Stimulated activated CD8-positive, alpha-beta memory T cell treated with anti-CD3 and anti-CD28 coated beads, Interleukin-12 subunit alpha, Interleukin-12 subunit beta, amount 100 ng/mL, for 1 hour (primary cell): ENCODE measurements around the gene GRIK3.

Experiments
- DNase-seq: peaks from one replicate; pipeline ENCODE4 v3.0.0-alpha.2; 2020; ENCODE audit warnings: low read depth

GRIK3 gene

DNA sequence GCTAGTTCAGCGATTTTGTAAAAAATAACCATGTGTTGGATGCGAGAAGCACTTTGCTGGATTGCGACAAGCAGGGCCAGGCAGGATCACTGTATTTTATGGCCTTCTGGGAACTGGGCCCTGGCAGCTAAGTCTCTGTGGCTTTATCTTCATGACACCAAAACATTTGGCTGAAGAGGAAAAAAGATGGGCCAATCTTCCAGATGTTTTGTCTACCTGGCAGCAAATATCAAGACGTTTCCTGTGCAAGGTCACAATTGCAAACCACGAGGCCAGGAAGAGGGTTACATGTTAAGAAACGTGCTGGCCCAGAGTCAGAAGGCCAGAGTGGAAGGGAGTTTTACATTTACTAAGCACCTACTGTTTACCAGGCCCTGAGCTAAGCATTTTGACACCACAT lies 22.1 kb downstream of the GRIK3 start:
- DNase-seq = no peak

- DNase-seq = no peak
These were observed 24.3 kb downstream of the GRIK3 start for GRCh38 chr1:37010011-37010410.

DNA sequence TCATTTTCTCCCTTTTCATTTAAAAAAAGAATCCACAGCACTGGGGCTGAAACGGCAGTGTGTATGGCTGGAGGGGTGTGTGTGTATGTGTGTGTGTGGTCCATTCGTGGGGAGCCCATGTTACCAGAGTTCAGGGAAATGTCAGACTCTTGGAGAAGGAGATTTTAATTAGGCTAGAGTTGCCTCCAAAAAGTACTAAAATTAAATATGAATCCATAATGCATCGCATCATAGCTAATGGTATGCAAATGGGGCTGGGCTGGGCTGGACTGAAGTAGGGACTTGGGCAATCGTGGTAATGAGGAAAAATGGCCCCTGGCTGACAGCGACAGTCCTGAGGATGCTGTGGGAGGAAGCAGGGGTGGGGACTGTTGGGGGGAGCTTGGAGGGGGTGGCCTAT lies 24.8 kb downstream of the GRIK3 start:
- DNase-seq = no peak

- no peak for DNase-seq
These were observed 28.0 kb downstream of the GRIK3 start for GRCh38 chr1:37006132-37006868.

DNA sequence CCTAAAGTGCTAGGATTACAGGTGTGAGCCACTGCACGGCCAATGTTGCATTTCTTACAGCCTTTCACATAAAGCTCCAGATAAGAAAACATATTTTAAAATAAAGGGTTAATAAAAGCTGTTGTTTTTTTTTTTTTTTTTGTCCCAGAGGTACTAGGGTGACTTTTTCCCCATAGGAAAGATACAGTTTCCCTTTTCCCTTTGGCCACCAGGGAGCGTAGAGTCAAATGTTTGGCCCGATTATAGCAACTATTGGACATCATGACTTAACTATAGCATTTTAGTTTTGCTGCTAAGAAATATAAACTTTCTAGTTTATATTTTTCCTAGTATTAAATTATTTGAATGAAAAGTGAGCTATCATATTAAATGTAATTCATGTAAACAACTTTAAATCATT lies 31.4 kb downstream of the GRIK3 start:
- no peak for DNase-seq

DNA sequence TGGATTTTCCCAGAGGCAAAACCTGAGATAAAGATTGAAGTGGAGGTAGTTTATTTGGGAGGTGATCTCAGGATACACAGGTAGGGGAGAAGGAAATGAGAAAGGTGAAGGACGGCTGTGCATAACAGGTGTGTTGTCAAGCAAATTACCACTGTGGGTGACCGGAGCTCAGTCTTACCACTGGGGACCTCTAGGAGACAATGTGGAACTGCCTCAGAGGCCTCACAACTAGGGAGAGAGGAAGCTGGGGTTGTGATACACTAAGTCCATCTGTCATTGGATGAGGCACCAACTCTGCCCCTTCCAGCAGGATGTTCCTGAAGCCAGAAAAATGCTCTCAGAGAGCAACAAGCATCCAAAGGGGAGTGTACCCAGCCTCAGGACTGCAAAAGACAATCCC lies 32.6 kb downstream of the GRIK3 start:
- no peak for DNase-seq

GRCh38 chr1:36996106-36996505 lies 38.2 kb downstream of the GRIK3 start:
- no peak for DNase-seq

DNA sequence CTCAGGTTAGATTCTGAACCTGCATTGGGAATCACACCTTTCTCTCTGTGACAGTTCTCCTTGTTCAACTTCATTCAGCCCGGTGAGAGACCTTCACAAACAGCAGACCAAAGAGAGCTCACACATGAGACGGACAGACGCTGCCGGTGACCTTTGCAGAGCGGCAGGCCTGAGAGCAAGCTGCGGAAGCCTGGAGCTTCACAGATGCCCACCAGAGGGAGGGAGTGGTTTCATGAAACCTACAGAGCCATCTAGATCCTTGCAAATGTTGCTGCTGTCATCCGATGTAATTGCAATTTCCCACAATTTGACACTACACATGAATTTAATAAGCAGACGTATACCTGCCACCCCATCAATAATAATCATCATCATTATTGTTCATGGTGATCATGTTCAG lies 39.4 kb downstream of the GRIK3 start:
- DNase-seq = no peak

GRCh38 chr1:36994294-36994693 lies 40.0 kb downstream of the GRIK3 start:
- no peak for DNase-seq

DNA sequence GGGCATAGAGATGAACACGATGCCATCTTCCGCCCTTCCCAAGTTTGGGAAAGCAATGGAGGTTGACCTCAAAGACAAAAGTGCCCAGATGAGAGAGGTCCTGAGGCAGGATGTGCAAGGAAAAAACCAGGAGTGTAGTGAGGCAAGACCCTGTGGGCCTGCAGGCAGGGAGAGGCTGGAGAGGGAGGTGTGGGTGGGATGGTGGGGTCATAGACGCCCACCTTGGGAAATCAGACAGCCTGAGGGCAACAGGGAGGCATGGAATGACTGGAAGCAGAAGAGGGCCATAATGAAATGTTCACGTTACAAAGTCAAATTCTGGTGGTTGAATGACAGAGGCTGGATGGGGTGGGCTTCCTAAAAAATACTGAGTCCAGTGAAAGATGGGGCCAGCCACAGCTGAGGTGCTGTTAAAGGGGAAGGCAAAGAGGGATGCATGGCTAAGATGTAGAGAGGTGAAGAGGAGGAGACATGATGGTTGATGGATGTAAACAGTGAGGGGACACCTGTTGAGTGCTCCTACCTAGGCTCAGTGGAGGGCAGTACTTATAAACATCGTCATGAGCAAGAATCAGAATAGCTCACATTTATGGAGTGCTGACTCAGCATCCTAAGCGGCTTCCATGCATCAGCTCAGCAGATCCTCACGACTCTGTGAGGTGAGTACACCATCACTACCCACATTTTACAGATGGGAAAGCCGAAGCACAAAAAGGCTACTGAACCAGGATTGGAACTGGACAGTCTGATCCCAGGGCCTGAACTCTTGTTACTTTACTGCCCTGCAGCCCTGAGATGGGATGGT lies 42.0 kb downstream of the GRIK3 start:
- DNase-seq = no peak

DNA sequence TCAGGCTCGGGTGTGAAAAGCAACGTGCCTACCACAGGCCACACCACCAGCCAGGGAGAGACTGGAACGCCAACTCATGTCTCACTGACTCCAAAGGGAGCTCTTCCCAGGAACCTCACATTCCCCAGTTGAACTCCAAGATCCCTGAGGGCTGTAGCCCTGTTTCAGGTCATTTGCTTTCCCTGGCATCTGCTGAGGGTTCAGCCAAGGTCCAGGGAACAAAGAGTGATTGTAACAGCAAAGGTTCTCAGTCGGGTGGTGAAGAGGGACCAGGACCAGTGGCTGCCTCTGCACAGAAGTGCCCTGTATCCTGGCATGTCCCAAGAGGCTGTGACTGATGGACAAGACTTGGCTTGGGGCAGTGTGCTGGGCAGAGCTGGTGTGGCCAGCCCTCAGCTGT lies 42.8 kb downstream of the GRIK3 start:
- no peak for DNase-seq

DNA sequence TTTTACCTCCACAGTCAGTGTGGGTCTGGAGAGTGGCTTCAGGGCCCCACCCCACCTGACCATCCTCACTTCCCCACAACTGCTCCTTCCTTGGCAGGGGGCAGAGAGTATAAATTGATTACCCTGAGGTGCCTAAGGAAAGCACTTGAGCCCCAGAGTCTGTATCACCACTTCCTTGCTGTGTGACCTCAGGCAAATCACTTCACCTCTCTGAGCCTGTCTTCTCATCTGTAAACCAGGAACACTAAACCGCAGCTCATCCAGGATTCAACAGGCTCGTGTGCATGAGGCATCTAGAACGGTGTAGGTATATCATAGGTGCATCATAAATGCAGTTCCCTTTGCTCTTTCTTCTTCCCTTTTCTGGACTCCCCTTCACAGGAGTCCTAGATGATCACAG lies 43.4 kb downstream of the GRIK3 start:
- DNase-seq = no peak

DNA sequence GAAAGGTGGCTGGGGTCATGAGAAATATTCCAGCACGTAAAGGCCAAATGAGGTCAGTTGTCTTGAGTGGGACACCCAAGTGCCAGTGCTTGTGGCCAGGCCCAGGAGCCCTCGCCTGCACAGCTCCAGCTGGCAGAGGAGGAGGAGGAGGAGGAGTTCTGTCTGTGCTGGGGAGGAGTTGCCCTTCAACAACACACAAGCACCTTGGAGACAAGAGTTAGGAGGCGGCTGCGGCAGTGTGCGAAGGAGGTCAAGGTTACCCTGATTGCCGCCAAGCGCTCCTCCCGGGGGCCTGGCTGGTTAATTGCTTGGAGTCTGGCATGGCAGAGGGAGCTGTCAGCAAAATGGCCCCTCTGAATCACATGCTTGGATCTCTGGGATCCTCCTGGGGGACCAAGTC lies 45.1 kb downstream of the GRIK3 start:
- DNase-seq = no peak

DNA sequence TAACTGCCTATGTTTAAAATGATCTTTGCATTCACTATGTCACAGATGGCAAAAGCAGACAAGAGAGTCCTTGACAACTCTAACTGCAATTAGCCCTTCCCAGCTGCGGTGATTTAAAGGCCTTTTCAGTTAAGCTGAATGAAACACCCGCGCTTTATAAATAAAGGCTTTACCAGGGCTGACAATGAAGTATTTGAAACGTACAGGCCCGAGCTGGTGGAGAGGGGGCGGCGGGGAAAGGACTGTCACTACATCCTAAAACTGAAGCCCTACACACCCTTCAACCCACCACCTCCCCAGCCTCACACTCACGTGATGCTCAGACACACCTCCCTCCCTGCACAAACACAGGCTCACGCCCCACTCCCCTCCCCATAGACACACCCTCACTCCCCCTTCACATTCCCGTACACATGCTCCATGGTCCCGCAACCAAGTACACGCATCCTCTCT lies 45.5 kb downstream of the GRIK3 start:
- DNase-seq = no peak

GRCh38 chr1:36988321-36988720 lies 46.0 kb downstream of the GRIK3 start:
- DNase-seq = no peak

DNA sequence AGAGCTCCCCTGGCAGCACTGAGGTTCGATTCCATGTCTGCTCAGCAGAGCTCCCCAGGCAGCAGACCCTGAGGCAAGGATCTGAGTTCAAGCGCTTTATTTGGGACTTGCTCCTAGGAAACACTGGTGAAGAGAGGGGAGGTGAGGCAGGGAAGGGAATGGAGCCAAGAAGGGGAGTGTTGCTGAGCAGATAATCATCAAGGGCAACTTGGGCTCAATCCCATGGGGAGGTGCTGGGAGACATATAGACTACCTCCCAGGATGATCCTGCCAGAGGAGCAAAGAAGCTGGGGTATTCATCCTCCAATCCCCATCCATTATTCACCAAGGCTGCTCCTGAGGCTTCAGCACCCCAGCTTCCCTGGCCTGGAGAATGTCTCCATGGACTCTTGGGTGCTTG lies 47.0 kb downstream of the GRIK3 start:
- DNase-seq = no peak

- DNase-seq = no peak
These were observed 47.9 kb downstream of the GRIK3 start for GRCh38 chr1:36986241-36986985.

DNA sequence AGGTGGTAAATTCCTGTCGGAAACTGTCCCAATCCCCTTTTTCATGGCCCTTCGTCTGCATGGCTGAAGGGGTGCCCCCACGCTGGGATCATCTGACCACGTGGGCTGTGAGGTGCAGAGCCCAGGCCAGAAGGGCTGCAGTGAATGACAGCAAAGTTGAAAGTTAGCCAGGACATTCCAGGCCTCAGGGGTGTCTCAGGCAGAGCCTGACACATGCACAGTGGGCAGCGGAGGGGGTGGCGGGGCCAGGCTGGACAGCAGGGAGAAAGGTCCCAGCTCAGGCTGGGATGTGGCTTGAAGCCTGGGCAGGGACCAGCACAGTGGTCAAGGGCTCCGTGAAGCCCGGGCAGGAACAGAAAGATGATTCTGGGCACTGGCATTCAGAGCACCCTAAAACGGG lies 49.6 kb downstream of the GRIK3 start:
- DNase-seq = no peak

DNA sequence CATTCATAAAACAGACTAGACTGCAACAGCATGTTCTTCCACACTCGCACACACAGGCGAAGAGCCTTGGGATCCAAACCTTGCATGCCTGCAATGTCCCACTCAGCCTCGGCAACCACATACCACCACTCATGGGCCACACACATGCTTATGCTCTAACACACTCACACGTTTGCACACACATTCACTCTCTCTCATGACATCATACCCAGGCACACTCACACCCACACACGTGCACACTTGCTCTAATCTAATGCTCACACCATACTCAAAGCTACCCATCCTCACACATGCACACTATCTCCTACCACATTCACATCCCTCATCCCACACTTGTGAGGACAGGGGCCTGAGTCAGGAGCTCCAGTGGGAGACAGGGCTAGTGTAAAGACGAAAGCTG lies 50.3 kb downstream of the GRIK3 start:
- DNase-seq = no peak

GRCh38 chr1:36982709-36983108 lies 51.6 kb downstream of the GRIK3 start:
- no peak for DNase-seq

DNA sequence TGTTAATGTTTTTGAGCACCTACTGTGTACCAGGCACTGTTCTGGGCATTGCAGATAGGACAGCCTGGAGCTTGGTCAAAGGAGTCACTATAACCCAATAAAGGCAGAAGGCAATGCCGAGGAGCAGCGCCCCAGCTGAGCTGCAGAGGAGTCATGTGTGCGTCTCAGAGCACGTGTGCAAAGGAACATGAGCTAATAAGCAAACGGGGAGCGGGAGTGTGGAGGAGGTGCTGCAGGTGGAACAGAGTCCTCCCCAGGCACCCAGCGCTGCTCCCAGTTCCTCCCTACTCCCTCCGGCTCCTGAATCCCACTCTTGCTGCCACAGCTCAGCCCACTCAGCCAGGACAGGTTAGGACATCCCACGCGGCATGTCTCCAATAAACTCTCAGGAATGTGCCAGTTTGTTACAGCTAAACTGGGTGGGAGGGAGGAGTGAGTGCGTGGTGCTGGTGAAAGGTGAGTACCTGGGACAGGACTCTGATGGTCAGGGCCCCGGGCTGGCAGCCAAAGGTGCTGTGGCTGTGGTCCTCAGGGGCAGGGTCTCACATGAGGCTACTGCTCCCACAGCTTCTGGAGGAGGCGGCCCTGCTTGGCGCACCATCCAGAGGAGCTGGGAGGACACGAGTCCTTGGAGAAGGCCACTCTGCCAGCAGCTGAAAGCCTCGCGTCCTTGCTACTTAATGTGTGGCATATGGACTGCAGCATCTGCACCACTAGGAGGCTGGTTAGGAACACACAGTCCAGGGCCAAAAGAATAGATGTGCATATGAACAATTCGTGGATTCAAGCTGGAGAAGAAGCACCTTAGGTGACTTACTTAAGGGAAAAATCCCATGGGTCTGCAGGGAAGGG lies 52.3 kb downstream of the GRIK3 start:
- DNase-seq = no peak

DNA sequence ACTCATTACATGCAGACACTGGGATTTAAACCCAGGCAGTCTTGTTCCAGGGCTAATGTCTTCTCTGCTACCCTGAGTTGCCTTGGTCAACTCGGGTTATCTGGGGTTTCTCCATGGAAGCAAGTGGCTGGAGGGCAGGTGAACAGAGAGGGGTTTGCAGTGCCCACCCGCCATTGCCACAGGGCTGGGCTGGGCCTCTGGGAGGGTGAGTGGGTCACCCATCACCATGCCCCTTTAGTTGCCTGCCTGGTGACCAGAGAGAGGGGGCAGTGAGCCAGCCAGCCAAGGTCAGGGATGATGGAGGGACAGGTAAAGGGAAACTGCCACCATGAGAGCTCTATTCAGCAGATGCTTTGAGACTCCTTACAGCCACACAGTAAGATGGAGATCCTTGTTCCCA lies 53.2 kb downstream of the GRIK3 start:
- DNase-seq = no peak
